Fibroblast of lung (primary cell): ENCODE results near the gene NAT8L. TPM values are rescaled to one million over a fixed set of nuclear protein-coding genes. Genes with fewer than 3 reads are reported as not detected.

Source experiments
- DNase-seq, 2 donors: peaks; one replicate each; pipeline versions ENCODE4 v3.0.0 to v3.0.0-alpha.2; 2010; ENCODE audit warnings: low read depth in 2 of 2
- H2AFZ ChIP-seq: 2 replicates; pipeline ENCODE4 v1.5.1; 2012; ENCODE audit warnings: low read length, control low read depth, inconsistent platforms
- H3K27ac ChIP-seq: 2 replicates; pipeline ENCODE4 v1.5.1; 2011; ENCODE audit warnings: low read length, control low read depth; ENCODE audit not compliant: insufficient read depth
- H3K27me3 ChIP-seq: 2 replicates; pipeline ENCODE4 v1.5.1; 2011; ENCODE audit warnings: mild to moderate bottlenecking, low read length; ENCODE audit not compliant: control insufficient read depth, insufficient read depth
- H3K36me3 ChIP-seq: 2 replicates; pipeline ENCODE4 v1.5.1; 2011; ENCODE audit warnings: low read length; ENCODE audit not compliant: control insufficient read depth, insufficient read depth
- H3K4me1 ChIP-seq: 2 replicates; pipeline ENCODE4 v1.5.1; 2011; ENCODE audit warnings: low read length; ENCODE audit not compliant: control insufficient read depth, insufficient read depth; ENCODE audit errors: extremely low read depth
- H3K4me2 ChIP-seq: 2 replicates; pipeline ENCODE4 v1.5.1; 2011; ENCODE audit warnings: low read length, control low read depth; ENCODE audit not compliant: insufficient read depth; ENCODE audit errors: extremely low read depth
- H3K4me3 ChIP-seq, 4 experiments: fragments of 200-600 bp in 1 of 4; sonication (generic) in 1 of 4; replicated peaks in 1 of 4; 2 replicates each; pipeline ENCODE4 v1.5.1; 2011 to 2016; ENCODE audit warnings: low read length in 4 of 4, low read depth in 3 of 4, mild to moderate bottlenecking in 3 of 4, control low read depth in 2 of 4, inconsistent platforms in 1 of 4, mixed read lengths in 1 of 4; ENCODE audit not compliant: insufficient read depth in 1 of 4; ENCODE audit errors: control extremely low read depth in 1 of 4
- H3K79me2 ChIP-seq: 2 replicates; pipeline ENCODE4 v1.5.1; 2012; ENCODE audit warnings: mild to moderate bottlenecking, low read length, inconsistent platforms; ENCODE audit not compliant: control insufficient read depth, insufficient read depth
- H3K9ac ChIP-seq: 2 replicates; pipeline ENCODE4 v1.5.1; 2011; ENCODE audit warnings: mild to moderate bottlenecking, low read length, control low read depth; ENCODE audit not compliant: insufficient read depth
- H3K9me3 ChIP-seq: 2 replicates; pipeline ENCODE4 v1.5.1; 2012; ENCODE audit warnings: low read depth, low read length; ENCODE audit not compliant: control insufficient read depth, insufficient read depth
- H4K20me1 ChIP-seq: 2 replicates; pipeline ENCODE4 v1.5.1; 2011; ENCODE audit warnings: low read length; ENCODE audit not compliant: control insufficient read depth, insufficient read depth; ENCODE audit errors: extremely low read depth
- EZH2 ChIP-seq: IDR thresholded peaks from 2 replicates; pipeline ENCODE4 v1.5.1; 2012; ENCODE audit warnings: low read length, control low read depth, mild to moderate bottlenecking; ENCODE audit errors: missing control alignments
- polyA plus RNA-seq, 2 donors: library from polyadenylated mRNA; depleted of rRNA in 1 of 2; stranded (reverse) in 1 of 2; unstranded in 1 of 2; fragments of >200 nt; gene quantifications; 2 replicates each; pipeline ENCODE4 v1.2.1, GENCODE V29; 2011 to 2012; ENCODE audit warnings: missing spikeins in 1 of 2
- total RNA-seq: library from RNA; depleted of rRNA; stranded (reverse); fragments of >200 nt; gene quantifications from 2 replicates; pipeline ENCODE4 v1.2.1, GENCODE V29; 2014
- TF ChIP-seq, protein P1 (sequence below), 2 donors: IDR thresholded peaks in 1 of 2; conservative IDR thresholded peaks in 1 of 2; 1 replicate in 1 of 2; 2 replicates in 1 of 2; pipeline ENCODE4 v1.5.1; 2011 to 2012; ENCODE audit warnings: low read length in 2 of 2, control low read depth in 1 of 2, inconsistent platforms in 1 of 2, low read depth in 1 of 2, mild to moderate bottlenecking in 1 of 2

Gene NAT8L
- total and polyA plus RNA-seq, 2 donors (not counting 1 experiment from before 2014, with no cell fraction given): 0.01 to 0.17 TPM

DNA sequence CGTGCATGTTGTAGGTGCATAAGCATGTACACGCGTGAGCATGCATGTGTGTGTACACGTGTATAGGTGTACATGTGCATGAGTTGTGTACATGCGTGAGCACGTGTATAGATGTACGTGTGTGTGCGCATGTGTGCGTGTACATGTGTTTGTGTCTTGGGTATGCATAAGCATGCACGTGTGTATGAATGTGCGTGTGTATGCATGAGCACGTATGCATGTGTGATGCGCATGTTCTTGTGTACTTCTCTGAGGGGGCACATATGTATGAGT, 9.0 kb downstream of the NAT8L start:
- peak in 1 of 2 donors; percentile 4 for DNase-seq
- no peak for TF ChIP-seq EZH2
- TF ChIP-seq, protein P1, sequence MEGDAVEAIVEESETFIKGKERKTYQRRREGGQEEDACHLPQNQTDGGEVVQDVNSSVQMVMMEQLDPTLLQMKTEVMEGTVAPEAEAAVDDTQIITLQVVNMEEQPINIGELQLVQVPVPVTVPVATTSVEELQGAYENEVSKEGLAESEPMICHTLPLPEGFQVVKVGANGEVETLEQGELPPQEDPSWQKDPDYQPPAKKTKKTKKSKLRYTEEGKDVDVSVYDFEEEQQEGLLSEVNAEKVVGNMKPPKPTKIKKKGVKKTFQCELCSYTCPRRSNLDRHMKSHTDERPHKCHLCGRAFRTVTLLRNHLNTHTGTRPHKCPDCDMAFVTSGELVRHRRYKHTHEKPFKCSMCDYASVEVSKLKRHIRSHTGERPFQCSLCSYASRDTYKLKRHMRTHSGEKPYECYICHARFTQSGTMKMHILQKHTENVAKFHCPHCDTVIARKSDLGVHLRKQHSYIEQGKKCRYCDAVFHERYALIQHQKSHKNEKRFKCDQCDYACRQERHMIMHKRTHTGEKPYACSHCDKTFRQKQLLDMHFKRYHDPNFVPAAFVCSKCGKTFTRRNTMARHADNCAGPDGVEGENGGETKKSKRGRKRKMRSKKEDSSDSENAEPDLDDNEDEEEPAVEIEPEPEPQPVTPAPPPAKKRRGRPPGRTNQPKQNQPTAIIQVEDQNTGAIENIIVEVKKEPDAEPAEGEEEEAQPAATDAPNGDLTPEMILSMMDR (conservative IDR thresholded peaks at IDR 0.05 in 1 of 2, IDR thresholded peaks at IDR 0.05 in 1 of 2; ENCODE audit: low read depth in 1 of 2, low read length in 2 of 2): no peak
- H3K9ac ChIP-seq: no peak overlapping the region
- no peaks in the 10 kb centered on the region for H3K9me3 ChIP-seq
- no peaks in the 10 kb centered on the region for H3K79me2 ChIP-seq
- H2AFZ ChIP-seq: no peak overlapping the region
- H3K4me3 ChIP-seq: no peak overlapping the region
- no peaks in the 10 kb centered on the region for H3K36me3 ChIP-seq
- no peaks in the 10 kb centered on the region for H3K4me1 ChIP-seq
- no peak overlapping the region for H3K27ac ChIP-seq
- H4K20me1 ChIP-seq: no peaks in the 10 kb centered on the region
- no peaks in the 10 kb centered on the region for H3K27me3 ChIP-seq
- H3K4me2 ChIP-seq: no peak overlapping the region

DNA sequence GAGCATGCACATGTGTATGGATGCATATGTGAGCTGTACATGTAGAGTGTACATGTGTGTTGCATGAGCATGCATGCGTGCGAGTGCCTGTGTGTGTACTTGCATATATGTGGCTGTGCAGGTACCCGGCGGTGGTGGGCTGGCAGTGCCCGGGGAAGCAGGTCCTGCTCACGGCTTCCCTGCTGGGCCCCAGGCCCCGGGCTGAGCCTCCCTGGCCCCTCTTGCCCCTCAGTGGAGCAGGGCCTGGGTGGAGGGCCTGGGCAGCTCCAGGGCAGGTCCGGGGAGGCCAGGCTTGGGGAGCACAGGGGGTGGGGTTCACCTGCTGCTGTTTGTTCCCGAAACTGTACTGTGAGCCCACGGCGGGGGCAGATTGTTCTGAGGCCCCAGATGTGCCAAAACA, 9.4 kb downstream of the NAT8L start:
- Histone ChIP-seq H3K4me1 (no peaks in the 10 kb centered on the region), H3K27me3 (no peaks in the 10 kb centered on the region), H3K27ac (no peak overlapping the region), H3K9ac (no peak overlapping the region), H4K20me1 (no peaks in the 10 kb centered on the region), H3K4me2 (no peak overlapping the region), H3K4me3 (no peak overlapping the region), H2AFZ (no peak overlapping the region), H3K36me3 (no peaks in the 10 kb centered on the region), H3K9me3 (no peaks in the 10 kb centered on the region), H3K79me2 (no peaks in the 10 kb centered on the region)
- TF ChIP-seq, protein P1 (conservative IDR thresholded peaks at IDR 0.05 in 1 of 2, IDR thresholded peaks at IDR 0.05 in 1 of 2; ENCODE audit: low read depth in 1 of 2, low read length in 2 of 2): no peak
- TF ChIP-seq EZH2: no peak
- DNase-seq: no peak

DNA sequence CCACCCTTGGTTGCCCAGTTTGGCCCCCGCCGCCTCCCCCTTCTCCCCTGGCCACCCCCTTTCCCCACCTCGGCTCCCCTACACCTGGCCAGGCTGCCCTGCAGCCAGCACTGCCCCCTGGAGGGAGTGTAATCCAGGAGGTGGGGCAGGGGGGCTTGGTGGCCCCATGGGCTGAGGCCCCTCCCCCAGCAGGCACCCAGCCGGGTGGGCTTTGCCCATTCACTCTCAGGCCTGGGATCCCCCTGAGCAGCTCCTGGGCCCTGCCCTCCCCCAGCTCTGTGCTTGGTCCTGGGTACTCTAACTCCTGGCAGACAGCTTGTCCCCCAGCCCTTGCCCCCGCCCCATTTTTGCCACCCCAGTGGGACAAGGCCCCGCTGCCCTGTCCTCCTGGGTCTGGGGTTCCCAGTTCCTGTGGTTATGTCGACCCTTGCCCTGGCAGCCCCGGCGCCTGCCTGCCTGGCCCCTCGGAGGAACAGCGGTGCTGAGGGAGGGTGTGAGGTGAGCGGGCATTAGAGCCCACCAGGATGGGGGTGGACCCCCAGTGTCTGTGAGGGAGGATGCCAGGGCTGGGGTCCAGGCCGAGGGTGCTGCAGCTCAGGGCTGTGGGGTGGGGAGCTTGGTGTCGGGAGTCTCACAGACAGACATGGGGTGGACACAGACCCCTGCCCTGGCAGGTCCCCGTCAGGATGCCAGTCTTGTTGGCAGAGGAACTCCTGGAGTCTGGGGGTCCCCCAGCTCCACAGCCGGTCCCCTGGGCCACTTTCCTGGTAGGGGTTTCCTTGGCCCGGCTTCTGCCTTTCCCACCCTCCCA, 10.2 kb downstream of the NAT8L start:
- H3K4me3 ChIP-seq: no peak overlapping the region
- no peaks in the 10 kb centered on the region for H3K36me3 ChIP-seq
- H3K9ac ChIP-seq: no peak overlapping the region
- no peak for DNase-seq
- H4K20me1 ChIP-seq: no peaks in the 10 kb centered on the region
- no peaks in the 10 kb centered on the region for H3K79me2 ChIP-seq
- TF ChIP-seq, protein P1 (conservative IDR thresholded peaks at IDR 0.05 in 1 of 2, IDR thresholded peaks at IDR 0.05 in 1 of 2; ENCODE audit: low read depth in 1 of 2, low read length in 2 of 2): no peak
- TF ChIP-seq EZH2: no peak
- no peaks in the 10 kb centered on the region for H3K4me1 ChIP-seq
- no peak overlapping the region for H3K4me2 ChIP-seq
- H3K27ac ChIP-seq: no peak overlapping the region
- H3K27me3 ChIP-seq: no peaks in the 10 kb centered on the region
- H3K9me3 ChIP-seq: no peaks in the 10 kb centered on the region
- H2AFZ ChIP-seq: no peak overlapping the region
